Right atrium auricular region (tissue), 2 donors: Measurements from ENCODE around the gene ADGRG6. TPM values are rescaled to one million over a fixed set of nuclear protein-coding genes. Genes with fewer than 3 reads are reported as not detected.

Experiments
- DNase-seq: peaks from one replicate; pipeline ENCODE4 v3.0.0-alpha.2; 2019; ENCODE audit warnings: low spot score
- H3K27ac ChIP-seq, 2 donors: fragments of 200-600 bp; sonication (generic); 1 replicate in 1 of 2; 2 replicates in 1 of 2; pipeline ENCODE4 v1.5.1; 2016 to 2019
- H3K27me3 ChIP-seq, 2 donors: fragments of 200-600 bp; sonication (generic); one replicate each; pipeline versions ENCODE4 v1.5.1 to v1.6.0; 2017 to 2019
- H3K36me3 ChIP-seq: fragments of 200-600 bp; sonication (generic); one replicate; pipeline ENCODE4 v1.5.1; 2016
- H3K4me1 ChIP-seq, 2 donors: fragments of 200-600 bp; sonication (generic); one replicate each; pipeline versions ENCODE4 v1.5.1 to v1.6.0; 2017 to 2019
- H3K4me3 ChIP-seq, 2 donors: fragments of 200-600 bp; sonication (generic); 1 replicate in 1 of 2; 2 replicates in 1 of 2; pipeline ENCODE4 v1.5.1; 2017 to 2019; ENCODE audit warnings: mild to moderate bottlenecking in 1 of 2, moderate library complexity in 1 of 2
- H3K9me3 ChIP-seq, 2 donors: fragments of 200-600 bp; sonication (generic); one replicate each; pipeline ENCODE4 v1.5.1; 2019
- CTCF ChIP-seq, 2 donors: fragments of 200-600 bp; sonication (generic); IDR thresholded peaks; one replicate each; pipeline ENCODE4 v1.5.1; 2019; ENCODE audit warnings: antibody characterized with exemption in 2 of 2
- total RNA-seq, 2 donors: library from RNA; depleted of rRNA; stranded (reverse); fragments of >200 nt; gene quantifications; one replicate each; pipeline ENCODE4 v1.1.0, GENCODE V29; 2016

ADGRG6 gene
- total RNA-seq, 2 donors from 2014 or later, result 9.2 to 20.6 TPM

DNA sequence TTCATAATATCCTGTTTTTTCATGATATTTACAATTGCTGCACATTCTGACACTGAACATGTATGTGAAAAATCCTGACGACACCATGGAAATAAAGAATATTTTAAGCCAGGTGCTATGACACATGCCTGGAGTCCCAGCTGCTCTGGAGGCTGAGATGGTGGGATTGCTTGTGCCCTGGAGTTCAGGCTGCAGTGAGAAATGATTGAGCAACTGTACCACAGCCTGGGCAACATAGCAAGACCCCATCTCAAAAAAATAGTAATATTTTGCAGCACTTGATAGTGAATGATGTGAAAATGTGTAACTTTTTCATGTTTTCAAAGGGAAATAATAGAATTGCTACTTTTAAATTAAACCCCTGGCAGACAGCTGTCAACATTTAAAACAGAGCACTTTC lies 137.1 kb downstream of the ADGRG6 start:
- H3K27ac ChIP-seq, result no peak overlapping the region
- no peaks in the 10 kb centered on the region for H3K36me3 ChIP-seq
- no peaks in the 10 kb centered on the region for H3K4me1 ChIP-seq
- no peaks in the 10 kb centered on the region for H3K9me3 ChIP-seq
- no peak for DNase-seq
- no peak for TF ChIP-seq CTCF (IDR thresholded peaks at IDR 0.05)
- no peak overlapping the region for H3K4me3 ChIP-seq
- no peaks in the 10 kb centered on the region for H3K27me3 ChIP-seq

- DNase-seq, result no peak
- Histone ChIP-seq H3K27ac (no peak overlapping the region), H3K4me3 (no peak overlapping the region), H3K4me1 (no peaks in the 10 kb centered on the region), H3K9me3 (no peaks in the 10 kb centered on the region), H3K27me3 (no peaks in the 10 kb centered on the region), H3K36me3 (no peaks in the 10 kb centered on the region)
- no peak for TF ChIP-seq CTCF (IDR thresholded peaks at IDR 0.05)
Measured at GRCh38 chr6:142440600-142441293, 138.9 kb downstream of the ADGRG6 start.

DNA sequence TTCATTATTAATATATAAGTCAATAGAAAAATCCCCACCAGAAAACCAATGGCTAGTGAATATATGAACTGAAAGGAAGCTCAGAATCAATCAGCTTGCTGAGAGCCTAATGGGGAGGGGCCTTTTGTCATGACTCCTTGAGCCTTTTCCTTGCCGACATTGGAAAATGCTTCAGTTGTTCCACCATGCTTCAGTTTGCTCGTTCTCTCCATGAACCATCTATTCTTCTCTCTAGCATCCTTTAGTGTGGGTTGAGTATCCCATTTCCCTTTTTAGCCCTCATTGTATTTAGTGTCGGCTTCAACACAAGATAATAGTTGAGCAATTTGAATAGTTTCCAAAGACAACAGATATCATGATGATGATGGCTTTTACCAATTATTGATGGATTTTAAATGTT lies 139.9 kb downstream of the ADGRG6 start:
- Histone ChIP-seq H3K4me3 (no peak overlapping the region), H3K36me3 (no peaks in the 10 kb centered on the region), H3K9me3 (no peaks in the 10 kb centered on the region), H3K4me1 (no peaks in the 10 kb centered on the region), H3K27me3 (no peaks in the 10 kb centered on the region), H3K27ac (no peak overlapping the region)
- no peak for DNase-seq
- no peak for TF ChIP-seq CTCF (IDR thresholded peaks at IDR 0.05)

DNA sequence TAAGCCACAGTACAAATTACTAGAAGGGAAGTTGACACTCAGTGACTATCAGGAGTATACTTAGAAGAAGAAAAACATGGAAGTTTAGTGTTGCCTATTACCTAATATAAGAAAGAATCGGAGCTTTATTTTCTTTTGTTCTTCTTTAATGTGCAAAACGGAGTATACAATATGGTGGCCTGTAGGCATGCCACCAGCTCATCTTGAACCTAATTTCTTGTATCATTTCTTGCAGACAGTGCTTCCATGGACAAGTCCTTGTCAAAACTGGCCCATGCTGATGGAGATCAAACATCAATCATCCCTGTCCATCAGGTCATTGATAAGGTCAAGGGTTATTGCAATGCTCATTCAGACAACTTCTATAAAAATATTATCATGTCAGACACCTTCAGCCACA lies 141.3 kb downstream of the ADGRG6 start:
- H3K36me3 ChIP-seq, result no peaks in the 10 kb centered on the region
- H3K4me3 ChIP-seq, result no peak overlapping the region
- H3K4me1 ChIP-seq, result no peaks in the 10 kb centered on the region
- DNase-seq, result no peak
- TF ChIP-seq CTCF (IDR thresholded peaks at IDR 0.05), result no peak
- no peak overlapping the region for H3K27ac ChIP-seq
- no peaks in the 10 kb centered on the region for H3K9me3 ChIP-seq
- no peaks in the 10 kb centered on the region for H3K27me3 ChIP-seq

DNA sequence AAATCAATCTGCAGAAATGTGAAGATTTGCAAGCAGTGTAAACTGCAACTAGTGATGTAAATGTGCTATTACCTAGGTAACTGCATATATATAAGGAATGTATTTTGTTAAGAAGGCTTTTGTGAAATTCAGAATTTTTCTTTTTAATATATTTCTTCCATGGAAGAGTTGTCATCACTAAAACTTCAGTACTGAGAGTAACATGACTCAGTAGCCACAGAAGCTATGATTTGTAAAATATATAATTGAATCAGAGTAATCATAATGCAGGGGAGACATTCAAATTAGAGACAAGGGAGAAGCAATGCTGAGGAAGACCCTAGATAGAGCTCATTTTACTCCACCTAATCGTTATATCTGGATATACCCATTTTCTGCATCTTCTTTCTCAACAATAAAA lies 141.7 kb downstream of the ADGRG6 start:
- Histone ChIP-seq H3K27me3 (no peaks in the 10 kb centered on the region), H3K4me1 (no peaks in the 10 kb centered on the region), H3K36me3 (no peaks in the 10 kb centered on the region), H3K27ac (no peak overlapping the region), H3K4me3 (no peak overlapping the region), H3K9me3 (no peaks in the 10 kb centered on the region)
- TF ChIP-seq CTCF (IDR thresholded peaks at IDR 0.05), result no peak
- no peak for DNase-seq

DNA sequence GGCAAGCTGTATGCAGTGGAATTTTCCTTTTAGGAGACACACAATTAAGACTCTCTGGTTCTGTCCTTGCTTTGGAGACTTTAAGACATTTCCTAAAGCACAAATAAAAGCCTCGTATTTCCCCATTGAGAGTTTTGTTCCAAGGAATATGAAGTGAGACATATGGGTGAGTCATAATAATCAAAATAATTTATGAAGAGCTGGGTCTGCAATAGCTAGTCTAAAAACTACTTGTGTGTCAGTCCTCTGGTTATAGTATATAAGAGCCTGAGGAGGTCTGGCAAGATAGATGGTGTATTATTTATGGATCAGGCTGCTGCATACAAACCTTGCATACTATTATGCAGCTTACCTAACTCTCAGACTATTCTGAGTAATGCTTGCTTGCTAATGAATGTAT lies 142.6 kb downstream of the ADGRG6 start:
- Histone ChIP-seq H3K4me3 (no peak overlapping the region), H3K4me1 (no peaks in the 10 kb centered on the region), H3K27ac (no peak overlapping the region)

More for the DNA sequence above, 142.6 kb downstream of the ADGRG6 start:
- Histone ChIP-seq H3K9me3 (no peaks in the 10 kb centered on the region), H3K27me3 (no peaks in the 10 kb centered on the region), H3K36me3 (no peaks in the 10 kb centered on the region)
- DNase-seq, result no peak
- TF ChIP-seq CTCF (IDR thresholded peaks at IDR 0.05), result no peak
